ENCODE data around the gene COX7B2. TPM values are rescaled to one million over a fixed set of nuclear protein-coding genes. Genes with fewer than 3 reads are reported as not detected.

COX7B2 gene, protein sequence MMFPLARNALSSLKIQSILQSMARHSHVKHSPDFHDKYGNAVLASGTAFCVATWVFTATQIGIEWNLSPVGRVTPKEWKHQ
- not detected for polyA plus RNA-seq (ENCODE audit: low read depth in 6 of 6)

DNA sequence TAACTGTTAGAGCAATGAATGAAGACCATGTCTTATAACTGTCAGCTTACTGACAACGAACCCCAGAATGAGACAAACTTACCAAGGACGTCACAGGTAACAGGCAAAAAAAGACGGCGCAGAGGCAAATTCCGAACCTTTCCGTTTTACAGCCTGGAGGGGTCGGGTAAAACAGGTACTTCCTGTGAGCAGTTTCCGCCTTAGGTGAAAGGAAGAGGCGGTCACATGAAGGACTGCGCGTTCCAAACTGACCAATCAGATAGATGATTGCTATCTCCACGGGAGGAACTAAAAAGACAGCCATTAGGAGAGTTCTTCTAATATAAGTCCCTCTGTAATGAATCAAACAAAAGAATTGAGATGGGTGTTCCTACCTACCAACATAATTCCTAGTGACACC, at the start of gene COX7B2:
COX7B2 (minus strand) TSS at position 168 of the 400 bp plus-strand sequence. CDS start 174,053 bp downstream, outside the sequence.
- no peak within 1 kb of the TSS for H3K4me3 Mint-ChIP-seq
- no peaks in the 10 kb centered on the region for H3K36me3 Mint-ChIP-seq
- no peak within 1 kb of the TSS for H3K27ac Mint-ChIP-seq
- no peak for DNase-seq
- no peaks in the 10 kb centered on the region for H3K27me3 Mint-ChIP-seq
- ATAC-seq (ENCODE audit: low read depth in 2 of 2), result no peak
- no peaks in the 10 kb centered on the region for H3K4me1 Mint-ChIP-seq
- peaks cover 0 to 9% (median 4%) of the 10 kb centered on the region in 7 donors for H3K9me3 Mint-ChIP-seq

DNA sequence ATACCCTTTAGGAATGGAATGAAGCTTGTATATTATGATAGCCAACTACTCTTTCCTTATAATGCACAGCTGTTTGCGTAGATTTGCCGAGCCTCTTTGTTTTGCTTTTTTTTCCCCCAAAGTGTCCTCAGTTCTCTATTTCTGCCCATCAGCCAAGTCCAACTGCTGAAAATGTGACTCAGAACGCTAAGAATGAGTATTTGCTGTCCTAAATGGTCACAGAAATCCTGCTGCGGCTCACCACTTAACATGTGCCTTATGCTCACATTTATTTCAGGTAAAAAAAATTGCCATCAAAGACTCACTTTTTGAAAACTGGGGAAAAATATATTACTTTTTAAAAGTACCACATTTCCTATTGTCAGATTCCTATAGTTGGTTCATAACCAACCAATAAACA, 47.4 kb upstream of the COX7B2 start:
- ATAC-seq (ENCODE audit: low read depth in 2 of 2) (no peak), DNase-seq (no peak)
- Mint-ChIP-seq H3K27me3 (no peaks in the 10 kb centered on the region), H3K27ac (no peak overlapping the region), H3K9me3 (peaks cover 0 to 1% (median 0%) of the 10 kb centered on the region in 7 donors), H3K4me3 (no peak overlapping the region), H3K36me3 (no peaks in the 10 kb centered on the region), H3K4me1 (no peaks in the 10 kb centered on the region)

DNA sequence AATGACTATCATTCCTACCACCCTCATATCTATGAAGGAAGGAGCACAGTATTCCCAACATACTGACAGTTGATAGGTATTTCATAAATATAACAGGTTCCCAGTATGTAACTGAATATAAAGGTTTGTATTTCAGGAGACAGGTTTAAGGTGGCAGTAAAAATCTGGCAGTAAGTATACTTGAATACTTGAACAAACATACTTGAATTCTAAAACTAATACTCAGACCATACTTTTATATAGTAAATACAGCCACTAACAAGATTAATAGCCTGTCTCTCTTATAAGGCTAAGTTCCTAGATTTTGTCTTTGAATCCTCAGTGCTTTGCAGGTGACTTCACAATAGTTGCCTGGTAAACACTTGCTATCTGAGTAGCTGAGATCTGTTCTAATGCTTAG, 46.6 kb upstream of the COX7B2 start:
- DNase-seq (no peak), ATAC-seq (ENCODE audit: low read depth in 2 of 2) (no peak)
- no peaks in the 10 kb centered on the region for H3K9me3 Mint-ChIP-seq
- H3K27ac Mint-ChIP-seq, result no peak overlapping the region
- H3K36me3 Mint-ChIP-seq, result no peaks in the 10 kb centered on the region
- H3K4me1 Mint-ChIP-seq, result no peaks in the 10 kb centered on the region
- no peaks in the 10 kb centered on the region for H3K27me3 Mint-ChIP-seq
- no peak overlapping the region for H3K4me3 Mint-ChIP-seq

DNA sequence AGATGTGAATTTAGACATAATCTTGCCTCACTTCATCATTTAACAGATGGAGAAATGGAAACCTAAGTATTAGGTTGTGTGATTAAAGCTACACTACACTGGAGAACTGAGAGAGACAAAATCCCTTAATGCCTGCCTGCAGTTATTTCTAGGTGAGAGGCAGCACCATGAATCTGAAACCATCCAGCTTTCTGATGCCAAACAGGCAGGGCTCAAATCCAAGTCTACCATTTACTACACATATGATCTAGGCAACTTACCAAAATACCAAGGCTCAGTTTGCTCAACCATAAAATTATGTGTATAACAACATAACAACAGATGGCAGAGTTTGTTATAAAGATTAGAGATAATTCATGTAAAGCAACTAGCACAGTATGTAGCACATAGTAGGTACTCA, 45.6 kb upstream of the COX7B2 start:
- H3K36me3 Mint-ChIP-seq, result no peaks in the 10 kb centered on the region

DNA sequence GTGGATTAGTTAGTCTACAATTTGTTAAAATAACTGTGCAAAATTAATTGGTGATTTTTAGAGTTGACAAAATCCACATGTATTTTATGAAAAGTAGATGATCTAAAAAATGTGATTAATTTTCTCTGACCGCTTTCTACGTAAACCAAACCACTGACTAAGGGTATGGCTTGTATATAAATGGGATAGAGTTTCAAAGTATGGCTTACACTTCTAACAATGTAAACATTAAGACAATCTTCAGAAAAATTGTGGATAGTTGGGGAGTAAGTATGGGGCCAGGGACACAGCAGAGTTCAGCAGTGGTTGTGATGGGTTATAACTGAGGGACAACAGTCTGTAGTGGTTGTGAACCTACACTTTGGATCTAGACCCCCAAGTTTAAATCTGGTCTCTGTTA, 44.5 kb upstream of the COX7B2 start:
- no peak overlapping the region for H3K4me3 Mint-ChIP-seq
- DNase-seq (no peak), ATAC-seq (ENCODE audit: low read depth in 2 of 2) (no peak)
- H3K9me3 Mint-ChIP-seq, result no peaks in the 10 kb centered on the region
- H3K27ac Mint-ChIP-seq, result no peak overlapping the region
- no peaks in the 10 kb centered on the region for H3K36me3 Mint-ChIP-seq
- no peaks in the 10 kb centered on the region for H3K27me3 Mint-ChIP-seq
- no peaks in the 10 kb centered on the region for H3K4me1 Mint-ChIP-seq

More for the DNA sequence above, 45.6 kb upstream of the COX7B2 start:
- Mint-ChIP-seq H3K4me1 (no peaks in the 10 kb centered on the region), H3K4me3 (no peak overlapping the region), H3K9me3 (no peaks in the 10 kb centered on the region), H3K27me3 (no peaks in the 10 kb centered on the region), H3K27ac (no peak overlapping the region)
- ATAC-seq (ENCODE audit: low read depth in 2 of 2) (no peak), DNase-seq (no peak)

DNA sequence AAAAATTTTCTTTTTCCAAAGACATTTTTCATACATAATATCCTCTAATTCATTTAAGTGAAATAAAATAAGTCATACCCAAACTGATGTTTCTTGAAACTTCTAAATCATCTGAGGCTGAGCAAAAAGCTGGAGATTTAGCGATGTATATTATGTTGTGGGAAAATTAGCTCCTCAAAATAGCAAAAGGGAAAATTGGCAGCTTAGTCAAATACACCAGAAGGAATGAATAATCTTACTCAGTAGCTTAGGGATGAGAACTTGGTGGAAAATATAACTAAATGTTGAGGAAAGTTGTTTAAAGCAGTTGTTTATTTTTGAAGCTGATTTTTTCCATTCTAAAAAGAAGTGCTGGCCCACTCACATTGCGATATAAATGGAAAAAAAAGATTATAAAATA, 43.4 kb upstream of the COX7B2 start:
- no peak for ATAC-seq (ENCODE audit: low read depth in 2 of 2)
- H3K27ac Mint-ChIP-seq, result no peak overlapping the region
- H3K36me3 Mint-ChIP-seq, result no peaks in the 10 kb centered on the region
- no peaks in the 10 kb centered on the region for H3K4me1 Mint-ChIP-seq
- no peak overlapping the region for H3K4me3 Mint-ChIP-seq
- peaks cover 0 to under 1% (median 0%) of the 10 kb centered on the region in 7 donors for H3K9me3 Mint-ChIP-seq
- H3K27me3 Mint-ChIP-seq, result no peaks in the 10 kb centered on the region
- no peak for DNase-seq

DNA sequence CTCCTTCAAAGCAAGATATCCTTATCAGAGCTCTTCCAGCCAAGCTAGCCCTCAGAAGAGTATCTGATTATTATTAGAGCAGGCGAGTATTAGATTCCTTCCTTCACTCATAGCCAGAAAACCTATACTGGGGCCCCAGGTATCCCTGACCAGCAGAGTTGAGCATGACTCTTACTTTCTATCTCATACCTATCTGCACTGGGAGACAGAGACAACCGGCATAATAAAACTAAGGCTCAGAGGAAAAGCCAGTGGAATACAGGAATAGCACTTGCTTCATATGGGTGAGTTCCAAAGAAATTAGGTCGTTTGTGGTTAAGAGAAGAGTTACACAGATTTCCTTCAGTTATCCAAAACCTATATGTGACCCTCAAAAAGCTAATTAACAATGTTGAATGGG, 41.8 kb upstream of the COX7B2 start:
- no peak overlapping the region for H3K27ac Mint-ChIP-seq
- DNase-seq (no peak), ATAC-seq (ENCODE audit: low read depth in 2 of 2) (no peak)
- peaks cover 0 to 4% (median 0%) of the 10 kb centered on the region in 7 donors for H3K9me3 Mint-ChIP-seq
- H3K36me3 Mint-ChIP-seq, result no peaks in the 10 kb centered on the region
- no peaks in the 10 kb centered on the region for H3K27me3 Mint-ChIP-seq
- no peaks in the 10 kb centered on the region for H3K4me1 Mint-ChIP-seq
- H3K4me3 Mint-ChIP-seq, result no peak overlapping the region

DNA sequence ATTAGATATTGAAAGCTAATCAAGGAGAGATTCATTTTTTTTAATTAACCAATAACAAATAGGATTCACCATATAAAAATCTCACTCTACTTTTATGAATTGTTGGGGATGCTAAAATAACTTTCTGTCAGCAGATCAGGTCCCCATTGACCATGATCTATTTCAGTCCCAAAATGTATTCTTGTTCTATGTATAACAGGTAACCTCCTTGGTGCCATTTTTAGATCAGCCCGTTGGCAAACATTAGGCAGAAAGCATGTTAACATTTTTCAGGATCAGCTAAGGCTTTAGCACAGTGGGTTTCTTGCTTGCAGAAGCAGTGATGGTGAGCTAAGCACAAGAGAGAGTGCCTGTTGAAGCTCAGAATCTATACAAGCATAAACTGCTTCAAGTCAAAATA, 40.8 kb upstream of the COX7B2 start:
- Mint-ChIP-seq H3K4me1 (no peaks in the 10 kb centered on the region), H3K36me3 (no peaks in the 10 kb centered on the region), H3K27me3 (no peaks in the 10 kb centered on the region), H3K9me3 (peaks cover 0 to 4% (median 0%) of the 10 kb centered on the region in 7 donors), H3K27ac (no peak overlapping the region), H3K4me3 (no peak overlapping the region)
- DNase-seq (no peak), ATAC-seq (ENCODE audit: low read depth in 2 of 2) (no peak)

DNA sequence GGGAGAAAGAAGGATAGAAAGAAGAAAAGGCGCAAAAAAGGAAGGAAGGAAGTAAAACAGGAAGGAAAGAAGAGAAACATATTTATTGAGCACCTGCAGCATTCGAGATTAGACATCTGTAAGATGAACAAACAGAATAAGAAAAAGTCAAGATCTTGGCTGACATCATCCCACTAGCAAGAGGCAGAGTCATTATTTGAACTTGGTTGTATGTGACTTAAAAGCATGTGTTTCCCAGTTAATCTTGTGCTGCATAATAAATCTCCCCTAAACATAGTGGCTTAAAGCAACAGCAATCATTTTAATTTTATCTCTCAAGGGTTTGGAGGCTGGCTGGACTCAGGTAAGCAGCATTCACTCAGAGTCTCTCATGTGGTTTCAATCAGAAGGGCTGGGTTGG, 38.5 kb upstream of the COX7B2 start:
- no peaks in the 10 kb centered on the region for H3K36me3 Mint-ChIP-seq
- DNase-seq, result no peak
- peaks cover 0 to 4% (median 0%) of the 10 kb centered on the region in 7 donors for H3K9me3 Mint-ChIP-seq
- no peak overlapping the region for H3K27ac Mint-ChIP-seq
- no peaks in the 10 kb centered on the region for H3K4me1 Mint-ChIP-seq
- no peak for ATAC-seq (ENCODE audit: low read depth in 2 of 2)
- no peak overlapping the region for H3K4me3 Mint-ChIP-seq
- H3K27me3 Mint-ChIP-seq, result peaks cover 0 to 5% (median 0%) of the 10 kb centered on the region in 3 donors

DNA sequence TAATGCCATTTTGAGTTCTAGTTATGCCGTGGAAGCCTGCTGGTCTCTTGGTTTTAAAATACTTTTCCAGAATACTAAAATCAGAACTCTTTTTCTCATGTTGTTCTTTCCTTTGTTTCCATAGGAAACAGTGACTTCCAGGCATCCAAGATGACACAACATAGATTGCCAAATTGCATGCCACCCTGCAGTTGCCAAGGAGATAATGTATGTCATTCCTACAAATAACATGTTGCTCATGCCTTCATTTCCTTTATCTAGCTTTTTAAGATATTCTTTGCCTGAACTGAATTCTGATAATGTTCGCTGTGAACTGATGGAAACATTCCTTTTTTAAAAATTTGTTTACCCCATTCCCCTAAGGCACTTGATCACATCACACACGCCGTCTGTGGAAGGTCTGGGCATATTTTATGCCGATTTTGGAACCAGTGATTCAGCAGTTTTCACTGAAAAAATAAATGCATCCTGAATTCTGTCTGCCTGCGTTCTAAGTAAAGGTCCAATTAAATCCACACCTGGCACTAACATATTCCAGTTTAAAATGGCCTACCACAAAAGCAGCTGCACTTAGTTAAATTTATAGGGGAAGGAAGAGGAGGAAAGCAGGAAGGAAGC, 38.0 kb upstream of the COX7B2 start:
- DNase-seq (no peak), ATAC-seq (ENCODE audit: low read depth in 2 of 2) (no peak)
- Mint-ChIP-seq H3K36me3 (no peaks in the 10 kb centered on the region), H3K9me3 (peaks cover 0 to 4% (median 0%) of the 10 kb centered on the region in 7 donors), H3K27ac (no peak overlapping the region), H3K4me1 (no peaks in the 10 kb centered on the region), H3K27me3 (peaks cover 0 to 5% (median 0%) of the 10 kb centered on the region in 3 donors), H3K4me3 (no peak overlapping the region)

DNA sequence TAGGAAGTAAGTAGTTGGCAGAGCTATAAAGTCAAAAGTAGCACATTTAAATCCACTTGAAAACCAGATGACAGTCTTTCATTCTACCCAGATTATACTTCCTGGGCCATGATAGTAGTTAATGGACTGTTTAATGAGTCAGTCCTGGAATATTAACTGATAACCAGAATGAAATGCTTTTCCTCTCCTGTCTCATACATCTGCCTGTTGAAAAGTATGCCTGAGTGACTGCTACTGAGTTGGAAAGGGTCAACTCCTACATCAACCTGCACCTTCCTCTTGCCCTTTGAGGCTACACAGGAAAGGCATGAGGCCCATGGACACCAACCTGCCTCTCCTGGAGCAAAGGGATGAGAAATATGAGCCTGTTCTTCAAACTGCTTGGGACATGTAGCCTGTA, 36.0 kb upstream of the COX7B2 start:
- peaks cover 0 to 5% (median 0%) of the 10 kb centered on the region in 3 donors for H3K27me3 Mint-ChIP-seq
- no peak overlapping the region for H3K27ac Mint-ChIP-seq
- H3K36me3 Mint-ChIP-seq, result no peaks in the 10 kb centered on the region
- DNase-seq, result no peak
- no peak overlapping the region for H3K4me3 Mint-ChIP-seq
- no peak for ATAC-seq (ENCODE audit: low read depth in 2 of 2)
- no peaks in the 10 kb centered on the region for H3K4me1 Mint-ChIP-seq
- H3K9me3 Mint-ChIP-seq, result peaks cover 0 to 4% (median 0%) of the 10 kb centered on the region in 7 donors

DNA sequence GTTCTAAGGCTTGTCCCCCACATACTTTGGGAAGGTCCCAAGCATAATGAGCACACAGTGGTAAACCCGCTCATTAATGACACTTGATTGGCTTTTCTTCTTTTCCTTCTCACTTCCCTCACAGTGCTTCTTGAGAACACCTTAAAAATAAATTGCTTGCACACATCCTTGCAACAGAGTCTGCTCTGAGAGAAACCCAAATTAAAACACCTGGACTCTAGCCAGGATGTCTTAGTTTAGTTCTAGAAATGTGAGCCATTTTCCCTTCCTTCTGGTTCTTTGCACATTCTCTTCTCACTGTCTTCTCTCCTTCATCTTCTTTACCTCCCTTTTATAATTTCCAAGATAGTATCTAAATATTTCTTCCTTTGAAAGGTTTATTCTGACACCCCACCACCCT, 35.3 kb upstream of the COX7B2 start:
- Mint-ChIP-seq H3K27me3 (peaks cover 0 to 5% (median 0%) of the 10 kb centered on the region in 3 donors), H3K9me3 (peaks cover 0 to 4% (median 0%) of the 10 kb centered on the region in 7 donors), H3K4me3 (no peak overlapping the region), H3K27ac (no peak overlapping the region), H3K4me1 (no peaks in the 10 kb centered on the region), H3K36me3 (no peaks in the 10 kb centered on the region)
- DNase-seq, result no peak
- ATAC-seq (ENCODE audit: low read depth in 2 of 2), result no peak

DNA sequence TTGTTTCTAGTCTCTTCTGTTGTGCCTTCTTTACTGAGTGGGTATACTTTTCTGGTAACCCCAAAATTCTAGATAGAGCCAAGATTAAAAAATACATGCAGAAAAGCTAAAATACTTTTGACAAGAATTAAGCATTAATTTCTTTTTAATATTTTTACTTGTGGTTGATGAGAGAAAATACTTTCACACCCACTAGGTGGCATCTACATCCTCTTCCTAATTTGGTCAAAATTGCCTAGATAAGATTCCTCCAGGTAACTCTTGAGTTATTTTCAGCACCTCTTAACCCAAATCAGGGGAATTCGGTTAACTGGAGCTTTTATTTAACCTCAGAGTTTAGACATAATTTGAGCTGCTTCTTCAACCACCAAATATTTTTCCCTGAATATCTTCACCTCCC, 28.4 kb upstream of the COX7B2 start:
- Mint-ChIP-seq H3K36me3 (no peaks in the 10 kb centered on the region), H3K4me3 (no peak overlapping the region), H3K27me3 (peaks cover 0 to 4% (median 0%) of the 10 kb centered on the region in 3 donors), H3K27ac (no peak overlapping the region), H3K9me3 (no peaks in the 10 kb centered on the region), H3K4me1 (no peaks in the 10 kb centered on the region)
- DNase-seq (no peak), ATAC-seq (ENCODE audit: low read depth in 2 of 2) (no peak)

DNA sequence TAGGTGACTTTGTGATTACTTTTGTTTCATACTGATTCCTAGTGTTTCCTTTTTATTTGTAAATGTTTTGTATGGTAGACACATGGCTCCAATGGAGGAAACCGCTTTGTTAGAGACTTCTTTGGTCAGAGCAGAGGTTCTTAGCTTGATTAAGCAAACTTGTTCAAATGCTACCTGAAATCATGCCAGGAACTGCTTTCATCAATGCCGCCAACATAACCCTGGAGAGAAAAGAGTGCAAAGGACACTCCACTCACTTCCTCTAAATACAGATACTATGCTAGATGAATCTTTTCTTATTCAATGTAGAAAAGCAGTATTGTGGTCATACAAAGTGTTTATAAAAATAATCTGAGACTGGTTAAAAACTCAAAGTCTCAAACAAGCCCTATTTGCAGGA, 25.7 kb upstream of the COX7B2 start:
- ATAC-seq (ENCODE audit: low read depth in 2 of 2), result no peak
- no peak overlapping the region for H3K27ac Mint-ChIP-seq
- no peak overlapping the region for H3K4me3 Mint-ChIP-seq
- no peak for DNase-seq
- H3K9me3 Mint-ChIP-seq, result no peaks in the 10 kb centered on the region
- no peaks in the 10 kb centered on the region for H3K4me1 Mint-ChIP-seq
- no peaks in the 10 kb centered on the region for H3K36me3 Mint-ChIP-seq
- H3K27me3 Mint-ChIP-seq, result peaks cover 0 to 10% (median 0%) of the 10 kb centered on the region in 3 donors
